Mesenchymal stem cell (in vitro differentiated cells and primary cell): ENCODE results near the gene KCNK13.

Experiments used
- DNase-seq: peaks from one replicate; pipeline ENCODE4 v3.0.0-alpha.2; 2013
- H2AFZ ChIP-seq: one replicate; pipeline ENCODE4 v1.6.1; 2013; ENCODE audit warnings: low read depth, mild to moderate bottlenecking, control low read depth, inconsistent platforms, low read length, moderate library complexity
- H2AK5ac ChIP-seq: 2 replicates; pipeline ENCODE4 v1.6.1; 2013; ENCODE audit warnings: low read length, moderate library complexity, mild to moderate bottlenecking, inconsistent platforms; ENCODE audit not compliant: severe bottlenecking
- H2BK120ac ChIP-seq: one replicate; pipeline ENCODE4 v1.6.1; 2013; ENCODE audit warnings: low read depth, mild to moderate bottlenecking, inconsistent platforms, low read length, moderate library complexity
- H2BK12ac ChIP-seq, 2 experiments: one replicate each; pipeline ENCODE4 v1.6.1; 2013; ENCODE audit warnings: inconsistent platforms in 2 of 2, low read length in 2 of 2, mild to moderate bottlenecking in 2 of 2, moderate library complexity in 2 of 2, control low read depth in 1 of 2
- H2BK15ac ChIP-seq: one replicate; pipeline ENCODE4 v1.6.1; 2013; ENCODE audit warnings: mild to moderate bottlenecking, low read depth, inconsistent platforms; ENCODE audit not compliant: poor library complexity, severe bottlenecking
- H2BK5ac ChIP-seq: 2 replicates; pipeline ENCODE4 v1.6.1; 2013; ENCODE audit warnings: low read depth, mild to moderate bottlenecking, low read length, control low read depth, inconsistent platforms; ENCODE audit not compliant: poor library complexity, severe bottlenecking
- H3K14ac ChIP-seq, 2 experiments: one replicate each; pipeline ENCODE4 v1.6.1; 2013; ENCODE audit warnings: inconsistent platforms in 2 of 2, low read length in 2 of 2, control low read depth in 1 of 2, mild to moderate bottlenecking in 1 of 2, moderate library complexity in 1 of 2
- H3K18ac ChIP-seq, 2 experiments: one replicate each; pipeline ENCODE4 v1.6.1; 2013; ENCODE audit warnings: inconsistent platforms in 2 of 2, low read length in 2 of 2, control low read depth in 1 of 2, low read depth in 1 of 2, mild to moderate bottlenecking in 1 of 2
- H3K23ac ChIP-seq, 2 experiments: one replicate each; pipeline ENCODE4 v1.6.1; 2013; ENCODE audit warnings: inconsistent platforms in 2 of 2, low read length in 2 of 2, mild to moderate bottlenecking in 2 of 2, moderate library complexity in 2 of 2, control low read depth in 1 of 2
- H3K27ac ChIP-seq: 2 replicates; pipeline ENCODE4 v1.5.1; 2013; ENCODE audit warnings: mild to moderate bottlenecking, moderate library complexity, low read length, control low read depth, inconsistent platforms; ENCODE audit not compliant: poor library complexity, severe bottlenecking
- H3K27me3 ChIP-seq, 2 experiments: 2 replicates each; pipeline versions ENCODE4 v1.6.1 to v1.7.0; 2013; ENCODE audit warnings: low read length in 2 of 2, mild to moderate bottlenecking in 2 of 2, moderate library complexity in 2 of 2, control low read depth in 1 of 2, inconsistent platforms in 1 of 2; ENCODE audit not compliant: control insufficient read depth in 1 of 2, insufficient read depth in 1 of 2
- H3K36me3 ChIP-seq, 2 experiments: 2 replicates each; pipeline versions ENCODE4 v1.6.1 to v1.7.0; 2013; ENCODE audit warnings: low read length in 2 of 2, control low read depth in 1 of 2, inconsistent platforms in 1 of 2, low read depth in 1 of 2, mild to moderate bottlenecking in 1 of 2; ENCODE audit not compliant: insufficient read depth in 2 of 2, control insufficient read depth in 1 of 2
- H3K4ac ChIP-seq, 2 experiments: one replicate each; pipeline ENCODE4 v1.6.1; 2013; ENCODE audit warnings: inconsistent platforms in 2 of 2, low read length in 2 of 2, mild to moderate bottlenecking in 2 of 2, moderate library complexity in 2 of 2, control low read depth in 1 of 2, low read depth in 1 of 2
- H3K4me1 ChIP-seq: 2 replicates; pipeline ENCODE4 v1.6.1; 2013; ENCODE audit warnings: low read depth, low read length, control low read depth; ENCODE audit not compliant: control insufficient read depth, insufficient read depth
- H3K4me2 ChIP-seq: 2 replicates; pipeline ENCODE4 v1.6.1; 2013; ENCODE audit warnings: low read length, mild to moderate bottlenecking, inconsistent platforms; ENCODE audit not compliant: poor library complexity, severe bottlenecking
- H3K4me3 ChIP-seq, 2 experiments: 2 replicates each; pipeline versions ENCODE4 v1.5.1 to v1.7.0; 2013; ENCODE audit warnings: low read length in 2 of 2, mild to moderate bottlenecking in 2 of 2, control low read depth in 1 of 2, low read depth in 1 of 2; ENCODE audit not compliant: insufficient read depth in 1 of 2
- H3K79me1 ChIP-seq: replicated peaks from 2 replicates; pipeline ENCODE4 v1.6.1; 2013; ENCODE audit warnings: mild to moderate bottlenecking, control low read depth, low read length, inconsistent platforms; ENCODE audit not compliant: poor library complexity, severe bottlenecking
- H3K9ac ChIP-seq: 2 replicates; pipeline ENCODE4 v1.7.0; 2013; ENCODE audit warnings: mild to moderate bottlenecking, low read length, moderate library complexity
- H3K9me3 ChIP-seq: 2 replicates; pipeline ENCODE4 v1.7.0; 2013; ENCODE audit warnings: mild to moderate bottlenecking, low read length; ENCODE audit not compliant: control insufficient read depth
- H4K8ac ChIP-seq: one replicate; pipeline ENCODE4 v1.6.1; 2013; ENCODE audit warnings: inconsistent platforms, mild to moderate bottlenecking, low read length, moderate library complexity
- H4K91ac ChIP-seq: one replicate; pipeline ENCODE4 v1.6.1; 2013; ENCODE audit warnings: mild to moderate bottlenecking, low read length, inconsistent platforms
- WGBS: methylation state at CpG from one replicate; pipeline ENCODE4 v1.1.7; 2013; ENCODE audit warnings: mixed read lengths; 5-methylcytosine and 5-hydroxymethylcytosine counted together

Gene KCNK13

GRCh38 chr14:90179357-90179756 lies 117.6 kb downstream of the KCNK13 start:
- no peak overlapping the region for H3K4ac ChIP-seq
- no peak overlapping the region for H2BK12ac ChIP-seq
- no peak overlapping the region for H3K9ac ChIP-seq
- H3K14ac ChIP-seq: no peak overlapping the region
- H3K36me3 ChIP-seq: no peaks in the 10 kb centered on the region
- no peak for DNase-seq
- H3K9me3 ChIP-seq: no peaks in the 10 kb centered on the region
- no peak overlapping the region for H4K8ac ChIP-seq
- no peak overlapping the region for H4K91ac ChIP-seq
- no peak overlapping the region for H2AFZ ChIP-seq
- no peak overlapping the region for H3K18ac ChIP-seq
- H3K4me3 ChIP-seq: no peak overlapping the region
- no peak overlapping the region for H2AK5ac ChIP-seq
- H3K4me1 ChIP-seq: no peaks in the 10 kb centered on the region
- no peak overlapping the region for H3K4me2 ChIP-seq
- H3K79me1 ChIP-seq: no peaks in the 10 kb centered on the region
- no peak overlapping the region for H3K23ac ChIP-seq
- H3K27me3 ChIP-seq: no peaks in the 10 kb centered on the region
- WGBS: 91% methylated on average over 7 of the region's 7 CpGs
- no peak overlapping the region for H2BK5ac ChIP-seq
- H3K27ac ChIP-seq: no peak overlapping the region
- H2BK15ac ChIP-seq: no peak overlapping the region
- no peak overlapping the region for H2BK120ac ChIP-seq

- Histone ChIP-seq H3K9ac (no peak overlapping the region), H3K27me3 (no peaks in the 10 kb centered on the region), H2BK15ac (no peak overlapping the region), H2AFZ (no peak overlapping the region), H3K4ac (no peak overlapping the region), H3K27ac (no peak overlapping the region), H3K4me3 (no peak overlapping the region), H3K79me1 (no peaks in the 10 kb centered on the region), H3K18ac (no peak overlapping the region), H3K4me2 (no peak overlapping the region), H3K9me3 (no peaks in the 10 kb centered on the region), H2BK5ac (no peak overlapping the region), H3K14ac (no peak overlapping the region), H4K91ac (no peak overlapping the region), H3K23ac (no peak overlapping the region), H4K8ac (no peak overlapping the region), H3K36me3 (no peaks in the 10 kb centered on the region), H2BK120ac (no peak overlapping the region), H3K4me1 (no peaks in the 10 kb centered on the region), H2BK12ac (no peak overlapping the region), H2AK5ac (no peak overlapping the region)
- DNase-seq: no peak
- WGBS: 98% methylated on average over 3 of the region's 4 CpGs
Observed at GRCh38 chr14:90179809-90180779, 118.3 kb downstream of the KCNK13 start.

GRCh38 chr14:90184094-90184493 lies 122.3 kb downstream of the KCNK13 start:
- Histone ChIP-seq H3K4me3 (no peak overlapping the region), H3K9ac (no peak overlapping the region), H3K79me1 (no peaks in the 10 kb centered on the region), H3K27me3 (peaks cover 0 to 4% of the 10 kb centered on the region in 2 experiments), H3K36me3 (no peaks in the 10 kb centered on the region), H2BK12ac (no peak overlapping the region), H3K14ac (no peak overlapping the region), H2BK5ac (no peak overlapping the region), H4K91ac (no peak overlapping the region), H3K4me1 (no peaks in the 10 kb centered on the region), H3K9me3 (no peaks in the 10 kb centered on the region), H2BK15ac (no peak overlapping the region), H3K4me2 (no peak overlapping the region), H3K23ac (no peak overlapping the region), H3K4ac (no peak overlapping the region), H2BK120ac (no peak overlapping the region), H3K27ac (no peak overlapping the region), H3K18ac (no peak overlapping the region), H2AK5ac (no peak overlapping the region), H4K8ac (no peak overlapping the region), H2AFZ (no peak overlapping the region)
- no peak for DNase-seq
- 92% methylated on average over 14 of the region's 14 CpGs for WGBS

GRCh38 chr14:90184571-90185266 lies 122.9 kb downstream of the KCNK13 start:
- no peak overlapping the region for H2AK5ac ChIP-seq
- WGBS: 85% methylated on average over 23 of the region's 23 CpGs
- no peak overlapping the region for H4K8ac ChIP-seq
- no peak overlapping the region for H3K27ac ChIP-seq
- no peak for DNase-seq
- H3K14ac ChIP-seq: no peak overlapping the region
- H3K4ac ChIP-seq: no peak overlapping the region
- no peak overlapping the region for H3K18ac ChIP-seq
- no peak overlapping the region for H3K4me3 ChIP-seq
- H2BK5ac ChIP-seq: no peak overlapping the region
- no peak overlapping the region for H2BK12ac ChIP-seq
- H3K79me1 ChIP-seq: no peaks in the 10 kb centered on the region
- no peak overlapping the region for H2BK120ac ChIP-seq
- H3K4me2 ChIP-seq: no peak overlapping the region
- peaks cover 0 to 4% of the 10 kb centered on the region in 2 experiments for H3K27me3 ChIP-seq
- no peak overlapping the region for H2BK15ac ChIP-seq
- H3K9ac ChIP-seq: no peak overlapping the region
- no peaks in the 10 kb centered on the region for H3K4me1 ChIP-seq
- no peaks in the 10 kb centered on the region for H3K36me3 ChIP-seq
- no peak overlapping the region for H4K91ac ChIP-seq
- no peaks in the 10 kb centered on the region for H3K9me3 ChIP-seq
- H3K23ac ChIP-seq: no peak overlapping the region
- H2AFZ ChIP-seq: no peak overlapping the region
